DMS 273 (cell line): Measurements from ENCODE around the gene LOX.

Experiments used
- DNase-seq: peaks from one replicate; lab custom pipeline; 2025; ENCODE audit not compliant: unreplicated experiment; lab: John Stamatoyannopoulos, UW

LOX gene

DNA sequence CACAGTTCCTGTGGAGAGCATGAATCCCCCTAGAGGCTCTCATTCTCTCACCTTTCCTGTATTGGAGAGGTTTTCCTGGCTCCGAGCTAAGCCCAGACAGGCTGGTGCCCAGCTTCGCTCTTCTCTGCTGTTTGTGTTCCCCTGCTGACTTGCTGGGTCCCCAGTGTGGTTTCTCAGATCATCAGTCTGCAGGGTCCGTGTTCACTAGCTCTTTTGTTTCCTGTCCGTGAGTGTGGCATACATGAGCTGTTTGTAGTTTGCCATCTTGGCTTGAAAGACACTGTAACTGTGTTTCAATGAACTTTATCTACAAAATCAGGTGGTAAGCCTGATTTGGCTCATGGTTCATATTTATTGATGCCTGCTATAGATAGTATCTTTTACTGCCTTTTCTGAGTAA is 23.8 kb downstream of the LOX start:
- no peak for DNase-seq

DNA sequence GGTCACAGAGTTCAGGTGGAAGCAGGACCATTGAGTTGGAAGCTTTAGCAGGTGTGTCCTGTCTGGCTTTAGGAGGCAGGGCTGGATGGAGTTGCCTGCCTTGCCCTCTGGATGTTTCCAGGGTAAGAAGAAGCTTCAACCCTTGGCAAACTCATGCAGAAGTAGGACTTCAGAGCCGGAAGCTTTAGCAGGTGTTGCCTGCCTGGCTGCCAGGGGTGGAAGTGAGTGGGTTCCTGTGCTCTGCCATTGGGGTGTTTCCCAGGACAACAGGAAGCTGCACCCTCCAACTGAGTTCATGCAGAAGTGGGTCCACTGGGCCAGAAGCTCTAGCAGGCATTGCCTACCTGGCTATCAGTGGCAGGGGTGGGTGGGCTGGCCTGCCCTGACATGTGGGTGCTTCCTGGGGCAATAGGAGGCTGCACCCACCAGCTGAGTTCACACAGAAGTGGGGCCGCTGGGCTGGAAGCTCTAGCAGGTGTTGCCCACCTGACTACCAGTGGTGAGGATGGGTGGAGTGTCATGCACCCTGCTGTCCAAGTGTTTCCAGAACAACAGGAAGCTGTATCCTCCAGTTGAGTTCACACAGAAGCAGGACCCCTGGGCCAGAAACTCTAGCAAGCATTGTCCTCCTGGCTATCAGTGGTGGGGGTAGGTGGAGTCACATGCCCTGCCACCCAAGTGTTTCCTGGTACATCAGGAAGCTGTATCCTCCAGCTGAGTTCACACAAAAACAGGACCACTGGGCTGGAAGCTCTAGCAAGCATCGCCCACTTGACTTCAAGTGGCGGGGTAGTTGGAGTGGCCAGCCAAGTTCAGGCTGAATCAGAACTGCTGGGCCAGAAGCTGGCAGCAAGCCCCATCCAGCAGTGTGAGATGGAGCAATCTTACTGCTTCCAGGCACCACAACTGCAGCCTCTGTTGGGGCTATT is 24.6 kb downstream of the LOX start:
- DNase-seq, result no peak

DNA sequence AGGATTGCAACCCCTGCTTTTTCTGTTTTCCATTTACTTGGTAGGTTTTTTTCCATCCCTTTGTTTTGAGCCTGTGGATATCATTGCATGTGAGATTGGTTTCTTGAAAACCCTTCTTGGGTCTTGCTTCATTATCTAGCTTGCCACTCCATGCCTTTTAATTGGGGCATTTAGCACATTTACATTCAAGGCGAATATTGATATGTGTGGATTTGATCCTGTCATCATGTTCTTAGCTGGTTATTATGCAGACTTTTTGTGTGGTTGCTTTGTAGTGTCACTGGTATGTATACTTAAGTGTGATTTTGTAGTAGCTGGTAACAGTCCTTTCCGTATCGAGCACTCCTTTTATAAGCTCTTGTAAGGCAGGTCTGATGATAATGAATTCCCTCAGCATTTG is 26.5 kb downstream of the LOX start:
- DNase-seq, result no peak

DNA sequence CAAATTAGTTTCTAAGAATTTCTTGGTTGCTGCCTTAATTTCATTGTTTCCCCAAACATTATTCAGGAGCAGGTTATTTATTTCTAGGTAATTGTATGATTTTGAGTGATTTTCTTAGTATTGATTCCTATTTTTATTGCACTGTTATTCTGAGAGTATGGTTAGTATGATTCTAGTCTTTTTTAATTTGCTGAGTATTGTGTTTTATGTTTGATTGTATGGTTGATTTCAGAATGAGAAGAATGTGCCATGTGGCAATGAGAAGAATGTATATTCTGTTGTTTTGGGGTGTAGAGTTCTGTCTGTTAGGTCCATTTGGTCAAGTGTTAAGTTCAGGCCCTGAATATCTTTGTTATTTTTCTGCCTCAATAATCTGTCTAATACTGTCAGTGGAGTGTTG is 27.1 kb downstream of the LOX start:
- DNase-seq, result no peak

DNA sequence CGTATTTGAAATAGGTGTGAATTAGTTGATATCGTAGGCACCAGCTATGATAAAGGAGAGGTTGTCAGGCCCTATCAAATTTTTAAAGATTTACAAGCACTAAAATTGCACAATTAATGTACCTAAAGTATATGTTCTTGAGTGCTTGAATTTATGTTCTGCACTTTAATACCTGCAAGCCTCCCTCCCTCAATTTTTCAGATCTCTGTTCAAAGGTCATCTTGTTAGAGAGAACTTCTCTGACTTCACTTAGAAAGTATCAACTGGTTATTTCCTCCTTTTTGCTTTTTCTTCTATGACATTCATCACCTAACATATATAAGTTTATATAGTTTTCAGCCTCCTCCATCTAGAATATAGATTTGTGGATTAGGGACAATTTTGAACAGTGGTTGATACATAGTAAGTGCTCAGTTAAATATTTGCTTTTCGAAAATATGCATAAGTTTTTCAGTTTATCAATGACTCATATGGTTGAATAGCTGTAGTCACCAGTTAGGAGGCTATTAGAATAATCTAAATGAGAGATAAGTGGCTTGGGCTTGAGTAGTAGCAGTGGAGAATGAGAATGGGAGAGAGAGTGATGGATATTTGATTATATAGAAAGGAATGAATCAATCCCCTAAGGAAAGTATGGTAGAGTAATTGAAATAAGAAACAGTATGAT is 37.3 kb downstream of the LOX start:
- no peak for DNase-seq

DNA sequence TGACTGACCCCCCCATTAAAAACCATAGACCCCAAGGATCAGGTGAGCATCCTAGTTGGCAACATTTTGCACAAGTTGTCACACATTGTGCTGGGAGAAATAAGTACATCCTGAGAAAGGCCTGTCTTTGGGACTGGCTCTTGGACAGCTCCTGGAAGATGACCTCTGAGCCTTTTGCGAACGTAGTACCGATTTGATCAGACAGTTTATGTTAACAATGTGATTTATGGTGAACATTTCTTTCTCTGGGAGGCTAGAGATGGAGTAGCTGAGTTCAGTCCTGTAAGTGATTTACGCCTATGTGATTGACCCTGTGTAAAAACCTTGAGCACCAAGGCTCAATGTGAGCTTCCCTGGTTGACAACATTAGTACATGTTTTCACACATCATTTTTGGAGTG is 41.7 kb downstream of the LOX start:
- no peak for DNase-seq

DNA sequence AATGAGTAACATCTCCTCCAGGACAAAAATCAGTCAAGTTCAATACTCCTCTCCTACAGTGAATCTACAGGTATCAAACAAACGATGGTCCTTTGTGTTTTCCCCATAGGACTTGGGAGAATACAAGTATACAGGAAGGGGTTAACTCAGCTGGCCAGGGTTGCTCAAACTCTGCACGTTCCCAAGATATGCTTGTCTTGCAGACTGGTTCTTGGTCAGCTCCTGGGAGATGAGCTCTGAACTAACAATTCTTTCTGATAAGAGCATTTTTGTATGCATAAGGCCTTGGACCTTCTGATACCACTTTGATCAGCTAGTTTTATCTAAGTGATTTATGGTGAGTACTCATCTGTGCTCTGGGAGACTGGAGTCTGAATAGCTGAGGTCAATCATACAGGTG is 42.1 kb downstream of the LOX start:
- no peak for DNase-seq

DNA sequence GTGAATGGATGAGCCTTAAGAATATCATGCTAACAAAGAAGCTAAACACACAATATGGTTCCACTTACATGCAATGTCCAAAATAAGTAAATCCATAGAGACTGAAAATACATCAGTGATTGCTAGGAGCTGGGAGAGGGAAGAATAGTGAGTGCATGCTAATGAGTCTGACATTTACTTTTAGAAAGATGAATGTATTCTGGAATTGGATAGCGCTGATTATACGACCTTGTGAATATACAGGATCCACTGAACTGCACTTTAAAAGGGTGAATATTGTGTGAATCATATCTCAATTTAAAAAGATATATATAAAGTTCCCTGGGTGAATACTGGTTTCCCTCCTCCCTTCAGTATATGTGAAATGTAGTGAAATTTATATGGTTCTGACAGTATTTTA is 46.2 kb downstream of the LOX start:
- no peak for DNase-seq

DNA sequence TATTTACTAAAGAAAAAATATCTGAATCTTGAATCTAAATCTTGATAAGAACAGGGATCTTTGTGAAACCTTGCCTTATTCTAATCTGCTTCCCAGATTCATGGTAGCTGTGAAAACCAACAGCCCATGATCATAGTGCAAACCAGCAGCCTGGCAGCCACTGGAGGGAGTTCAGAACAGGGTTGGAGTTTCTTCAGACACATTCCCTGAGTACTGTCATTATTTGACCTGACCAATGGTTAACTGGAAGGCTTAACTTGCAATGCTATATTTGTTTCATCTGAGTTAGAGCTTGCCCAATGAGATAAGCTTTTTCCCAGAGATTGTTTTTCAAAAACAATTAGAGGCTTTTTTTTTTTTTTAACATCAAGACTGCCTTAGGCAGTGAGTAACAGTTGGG is 47.8 kb downstream of the LOX start:
- DNase-seq, result no peak

DNA sequence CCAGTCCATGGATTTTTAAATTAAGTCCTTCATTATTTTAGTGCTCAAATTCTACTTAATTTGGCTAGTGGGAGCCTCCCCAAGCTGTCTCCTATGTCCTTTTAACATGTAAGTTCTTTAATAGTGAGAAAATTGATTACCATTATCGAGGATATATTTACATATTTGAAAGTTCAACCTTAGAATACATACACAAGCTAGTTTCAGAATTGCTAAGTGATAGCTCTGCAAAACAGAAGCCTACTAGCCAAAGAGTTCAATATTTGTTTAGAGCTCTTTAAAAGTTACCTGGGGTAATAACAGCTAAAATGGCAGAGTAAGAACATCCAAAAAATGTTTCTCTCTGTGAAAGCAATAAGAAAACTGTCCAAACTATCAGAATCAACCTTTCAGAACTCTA is 48.2 kb downstream of the LOX start:
- no peak for DNase-seq

DNA sequence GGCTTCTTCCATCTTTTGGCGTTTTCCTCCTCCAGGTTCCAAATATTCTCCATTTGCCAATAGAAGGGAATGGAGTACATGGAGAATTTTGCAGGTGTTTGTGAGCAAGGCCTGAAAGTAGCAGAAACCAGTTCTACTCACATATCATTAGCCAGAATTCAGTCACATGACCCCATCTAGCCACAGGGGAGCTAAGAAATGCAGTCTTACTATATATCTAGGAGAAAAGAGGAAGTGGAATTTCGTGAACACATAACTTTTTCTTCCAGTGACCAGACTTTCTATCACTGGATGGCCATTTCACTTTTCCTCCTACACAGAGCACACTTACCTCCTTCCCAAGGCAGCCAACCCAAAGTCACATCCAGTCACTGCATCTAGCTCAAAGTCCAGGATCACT is 55.1 kb downstream of the LOX start:
- no peak for DNase-seq

DNA sequence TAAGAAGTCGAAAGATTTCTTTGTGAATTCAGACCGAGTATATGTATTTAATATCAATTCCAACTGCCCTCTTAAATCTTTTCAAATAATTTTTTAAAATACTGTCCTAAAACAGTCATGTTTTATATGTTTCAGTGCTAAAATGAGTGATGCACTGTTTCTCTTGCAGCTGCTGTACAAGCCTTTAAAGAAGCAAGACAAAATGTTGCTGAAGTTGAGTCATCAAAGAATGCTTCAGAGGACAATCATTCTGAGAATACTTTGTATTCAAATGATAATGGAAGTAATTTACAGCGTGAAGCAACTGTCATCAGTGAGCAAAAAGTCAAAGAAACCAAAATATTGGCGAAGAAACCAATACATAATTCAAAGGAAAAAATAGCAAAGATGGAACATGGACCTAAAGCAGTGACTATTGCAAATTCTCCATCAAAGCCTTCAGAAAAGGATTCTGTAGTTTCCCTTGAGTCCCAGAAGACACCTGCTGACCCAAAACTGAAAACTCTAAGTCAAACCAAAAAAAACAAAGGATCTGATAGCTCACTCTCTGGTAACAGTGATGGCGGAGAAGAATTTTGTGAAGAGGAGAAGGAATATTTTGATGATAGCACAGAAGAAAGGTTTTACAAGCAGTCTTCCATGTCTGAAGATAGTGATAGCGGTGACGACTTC is 58.0 kb downstream of the LOX start:
- no peak for DNase-seq

DNA sequence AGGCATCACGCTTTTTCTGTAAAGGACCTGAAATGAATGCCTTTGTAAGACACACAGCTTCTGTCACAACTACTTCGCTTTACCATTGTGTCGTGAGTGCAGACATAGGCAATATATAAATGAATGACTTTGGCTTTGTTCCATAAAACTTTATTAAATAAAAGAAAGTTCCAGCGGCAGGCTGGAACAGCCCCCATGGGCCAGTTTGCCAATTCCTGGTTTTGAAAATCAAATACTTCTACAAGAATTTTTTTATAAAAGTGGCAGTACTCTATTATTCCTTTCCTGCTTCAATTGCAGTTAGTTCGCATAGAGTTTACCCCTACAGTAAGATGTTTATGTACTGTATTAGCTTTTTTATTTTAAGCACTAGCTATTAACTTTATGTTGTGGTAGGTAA is 62.6 kb downstream of the LOX start:
- DNase-seq, result no peak

DNA sequence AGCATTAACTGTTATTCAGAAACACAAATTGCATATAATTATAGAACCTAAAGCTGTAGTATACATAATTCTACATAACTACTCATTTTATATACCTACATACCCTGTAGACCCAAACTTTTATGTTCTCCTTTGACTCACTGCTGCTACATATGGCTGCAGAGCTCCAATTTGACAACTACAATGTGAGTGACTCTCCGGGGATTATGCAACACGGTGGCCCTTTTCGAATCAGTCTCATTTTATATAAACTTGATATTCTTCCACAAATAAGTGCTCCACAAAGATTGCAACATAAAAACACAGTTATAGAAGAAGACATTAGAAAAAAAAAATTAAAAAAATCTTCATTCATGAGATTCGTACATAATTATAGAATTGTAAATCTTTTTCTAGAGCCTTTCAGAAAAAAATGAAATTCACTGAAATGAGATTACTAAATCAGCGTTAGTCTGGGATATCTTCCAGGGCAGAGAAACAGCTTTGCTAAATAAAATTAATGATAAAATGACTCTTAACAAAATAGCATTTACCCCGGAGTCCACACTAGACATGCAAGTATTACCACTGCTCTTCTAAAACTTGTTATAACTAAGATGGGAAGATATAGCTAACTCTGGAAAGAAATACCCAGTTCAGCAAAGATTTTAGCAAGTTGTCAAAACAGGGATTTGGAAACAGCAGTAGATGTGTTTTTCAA is 63.7 kb downstream of the LOX start:
- DNase-seq, result no peak
